H7 (cell line): ENCODE results near the gene OR12D3. TPM values are rescaled to one million over a fixed set of nuclear protein-coding genes. Genes with fewer than 3 reads are reported as not detected.

Experiments
- DNase-seq: peaks from one replicate; pipeline ENCODE4 v3.0.0; 2012
- H3K27me3 ChIP-seq: 2 replicates; pipeline ENCODE4 v1.6.0; 2011; ENCODE audit warnings: mild to moderate bottlenecking, low read length; ENCODE audit not compliant: control insufficient read depth, insufficient read depth
- H3K36me3 ChIP-seq: replicated peaks from 2 replicates; pipeline ENCODE4 v1.5.1; 2011; ENCODE audit warnings: low read length; ENCODE audit not compliant: control insufficient read depth, insufficient read depth
- H3K4me3 ChIP-seq: 2 replicates; pipeline ENCODE4 v1.5.1; 2011; ENCODE audit warnings: low read depth, mild to moderate bottlenecking, control low read depth, low read length, moderate library complexity; ENCODE audit not compliant: insufficient read depth
- total RNA-seq: library from RNA; depleted of rRNA; stranded (reverse); fragments of >200 nt; shearing (Covaris generic); gene quantifications from 2 replicates; pipeline ENCODE4 v1.2.3, GENCODE V29; 2014; rRNA removed

Gene OR12D3
- total RNA-seq, 1 experiment from 2014 or later = not detected

DNA sequence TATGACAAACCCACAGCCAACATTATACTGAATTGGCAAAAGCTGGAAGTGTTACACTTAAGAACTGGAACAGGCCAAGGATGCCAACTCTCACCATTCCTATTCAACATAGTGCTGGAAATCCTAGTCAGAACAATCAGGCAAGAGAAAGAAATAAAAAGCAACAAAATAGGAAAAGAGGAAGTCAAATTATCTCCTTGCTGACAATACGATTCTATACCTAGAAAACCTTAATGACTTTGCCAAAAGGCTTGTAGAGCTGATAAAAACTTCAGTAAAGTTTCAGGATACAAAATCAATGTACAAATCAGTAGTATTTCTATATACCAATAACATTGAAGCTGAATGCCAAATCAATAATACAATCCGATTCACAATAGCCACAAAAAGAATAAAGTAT lies 38.8 kb downstream of the OR12D3 start:
- no peak for DNase-seq
- Histone ChIP-seq H3K27me3 (no peaks in the 10 kb centered on the region), H3K4me3 (no peak overlapping the region), H3K36me3 (no peaks in the 10 kb centered on the region)

DNA sequence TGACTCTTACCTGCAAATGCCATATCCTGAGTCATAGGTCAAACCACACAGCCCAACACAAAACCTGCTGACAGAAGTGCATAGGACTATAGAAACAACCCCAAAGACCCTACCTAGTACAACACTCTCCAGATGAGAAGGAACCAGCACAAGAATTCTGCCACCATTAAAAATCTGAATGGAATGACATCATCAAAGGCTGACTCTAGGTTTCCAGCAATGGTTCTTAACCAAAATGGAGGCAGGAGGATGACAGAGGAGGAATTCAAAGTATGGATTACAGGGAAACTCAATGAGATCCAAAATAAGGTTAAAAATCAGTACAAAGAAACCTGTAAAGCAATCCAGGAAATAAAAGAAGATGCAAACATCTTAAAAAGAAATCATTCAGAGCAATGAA lies 42.4 kb downstream of the OR12D3 start:
- H3K4me3 ChIP-seq = no peak overlapping the region

GRCh38 chr6:29325777-29326176 lies 49.3 kb downstream of the OR12D3 start:
- DNase-seq = no peak
- no peak overlapping the region for H3K4me3 ChIP-seq
- no peaks in the 10 kb centered on the region for H3K36me3 ChIP-seq
- H3K27me3 ChIP-seq = no peaks in the 10 kb centered on the region

More for the DNA sequence above, 42.4 kb downstream of the OR12D3 start:
- H3K36me3 ChIP-seq = no peaks in the 10 kb centered on the region
- H3K27me3 ChIP-seq = no peaks in the 10 kb centered on the region
- no peak for DNase-seq

Other genes with a start within 250 kb of the OR12D3 start
- not detected in 2 replicates for gene OR2J2, start 204.4 kb downstream of the OR12D3 start, total RNA-seq
- gene OR14J1, start 73.6 kb downstream of the OR12D3 start, total RNA-seq = not detected in 2 replicates
- not detected in 2 replicates for gene OR5V1, start 6.4 kb downstream of the OR12D3 start, total RNA-seq
- gene OR12D2, start 20.3 kb upstream of the OR12D3 start, total RNA-seq = not detected in 2 replicates
- gene OR12D1, start 39.6 kb upstream of the OR12D3 start, total RNA-seq = not detected in 2 replicates
- gene OR10C1, start 64.0 kb upstream of the OR12D3 start, total RNA-seq = not detected in 2 replicates
- not detected in 2 replicates for gene OR11A1, start 81.8 kb upstream of the OR12D3 start, total RNA-seq
- not detected in 2 replicates for gene OR2H1, start 81.9 kb upstream of the OR12D3 start, total RNA-seq
- not detected in 2 replicates for gene MAS1L, start 112.7 kb upstream of the OR12D3 start, total RNA-seq
- gene UBD, start 184.4 kb upstream of the OR12D3 start, total RNA-seq = not detected in 2 replicates
- not detected in 2 replicates for gene OR2H2, start 209.8 kb upstream of the OR12D3 start, total RNA-seq